AG04450 (cell line): ENCODE results near the gene VPS51. TPM values are rescaled to one million over a fixed set of nuclear protein-coding genes. Genes with fewer than 3 reads are reported as not detected.

Source experiments
- CTCF ChIA-PET: fragments of 300-600, 350-600 bp; formaldehyde crosslinking; extraction: SDS; loops from one replicate; lab custom pipeline; 2022; ENCODE audit warnings: antibody characterized with exemption, inconsistent platforms; lab: Charles Lee
- POLR2A ChIA-PET: fragments of 350-600 bp; formaldehyde crosslinking; extraction: SDS; loops from one replicate; lab custom pipeline; 2021; ENCODE audit warnings: antibody characterized with exemption, inconsistent platforms; lab: Yijun Ruan, JAX
- DNase-seq: peaks from one replicate; pipeline ENCODE4 v3.0.0-alpha.2; 2011; ENCODE audit warnings: low read depth, low spot score
- H3K27ac ChIP-seq: one replicate; pipeline ENCODE4 v1.5.1; 2012; ENCODE audit warnings: low read depth, low read length, control low read depth
- H3K27me3 ChIP-seq: one replicate; pipeline ENCODE4 v1.6.0; 2012; ENCODE audit warnings: low read length; ENCODE audit not compliant: control insufficient read depth, insufficient read depth
- H3K4me3 ChIP-seq: 2 replicates; pipeline ENCODE4 v1.5.1; 2011; ENCODE audit warnings: mild to moderate bottlenecking, low read depth, low read length, control low read depth
- H3K9me3 ChIP-seq: 2 replicates; pipeline ENCODE4 v1.5.1; 2012; ENCODE audit warnings: low read length; ENCODE audit not compliant: control insufficient read depth, insufficient read depth
- polyA plus RNA-seq: library from polyadenylated mRNA; depleted of rRNA; stranded (reverse); fragments of >200 nt; gene quantifications from 2 replicates; pipeline ENCODE4 v1.2.3, GENCODE V29; 2011
- TF ChIP-seq, protein P1 (sequence below): IDR thresholded peaks from 2 replicates; pipeline ENCODE4 v1.5.1; 2011; ENCODE audit warnings: low read depth, low read length, control low read depth, inconsistent platforms

Gene VPS51
- polyA plus RNA-seq, 1 experiment, result 38.9 TPM

DNA sequence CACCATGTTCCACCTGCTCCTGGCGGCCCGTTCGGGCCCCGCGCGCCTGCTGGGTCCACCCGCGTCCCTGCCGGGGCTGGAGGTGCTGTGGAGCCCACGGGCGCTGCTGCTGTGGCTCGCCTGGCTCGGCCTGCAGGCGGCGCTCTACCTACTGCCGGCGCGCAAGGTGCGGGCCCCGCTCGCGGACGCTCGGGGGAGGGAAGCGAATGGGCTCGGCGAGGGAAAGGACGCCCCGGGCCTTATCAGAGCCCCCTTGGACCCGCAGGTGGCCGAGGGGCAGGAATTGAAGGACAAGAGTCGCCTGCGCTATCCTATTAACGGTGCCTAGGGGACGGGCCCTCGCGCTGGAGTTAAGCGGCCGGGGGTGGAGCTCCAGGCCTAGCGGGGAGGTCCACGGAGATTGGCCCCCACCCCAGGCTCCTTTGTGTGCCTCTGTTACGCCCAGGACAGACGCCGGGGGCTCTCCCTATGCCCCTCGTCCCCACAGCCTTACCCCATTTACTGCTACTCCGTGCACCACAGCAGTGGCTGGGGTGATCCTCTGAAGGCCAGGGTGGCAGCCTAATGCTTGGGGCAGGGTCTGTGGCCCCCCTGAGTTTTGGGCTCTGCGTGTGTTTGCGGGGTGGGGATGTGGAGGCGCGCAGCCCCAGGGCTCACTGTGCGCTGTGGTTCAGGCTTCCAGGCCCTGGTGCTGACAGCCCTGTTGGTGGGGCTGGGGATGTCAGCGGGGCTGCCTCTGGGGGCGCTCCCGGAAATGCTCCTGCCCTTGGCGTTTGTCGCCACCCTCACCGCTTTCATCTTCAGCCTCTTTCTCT is 16.7 kb downstream of the VPS51 start:
- peaks cover 3% of the 10 kb centered on the region; the same call in 1 of the 2 replicates for H3K9me3 ChIP-seq
- H3K27me3 ChIP-seq, result no peaks in the 10 kb centered on the region
- POLR2A ChIA-PET, result no interaction called here
- H3K4me3 ChIP-seq, result peak overlapping the region; percentile 62
- CTCF ChIA-PET, result interaction anchor here (1.0 to 2.7 kb wide), 7 partner anchors 9 to 100 kb away, joined by 4 to 15 read pairs (median 4); partner anchors contain the start of genes FAU and MRPL49
- no peak for DNase-seq
- H3K27ac ChIP-seq, result no peak overlapping the region
- TF ChIP-seq, protein P1, sequence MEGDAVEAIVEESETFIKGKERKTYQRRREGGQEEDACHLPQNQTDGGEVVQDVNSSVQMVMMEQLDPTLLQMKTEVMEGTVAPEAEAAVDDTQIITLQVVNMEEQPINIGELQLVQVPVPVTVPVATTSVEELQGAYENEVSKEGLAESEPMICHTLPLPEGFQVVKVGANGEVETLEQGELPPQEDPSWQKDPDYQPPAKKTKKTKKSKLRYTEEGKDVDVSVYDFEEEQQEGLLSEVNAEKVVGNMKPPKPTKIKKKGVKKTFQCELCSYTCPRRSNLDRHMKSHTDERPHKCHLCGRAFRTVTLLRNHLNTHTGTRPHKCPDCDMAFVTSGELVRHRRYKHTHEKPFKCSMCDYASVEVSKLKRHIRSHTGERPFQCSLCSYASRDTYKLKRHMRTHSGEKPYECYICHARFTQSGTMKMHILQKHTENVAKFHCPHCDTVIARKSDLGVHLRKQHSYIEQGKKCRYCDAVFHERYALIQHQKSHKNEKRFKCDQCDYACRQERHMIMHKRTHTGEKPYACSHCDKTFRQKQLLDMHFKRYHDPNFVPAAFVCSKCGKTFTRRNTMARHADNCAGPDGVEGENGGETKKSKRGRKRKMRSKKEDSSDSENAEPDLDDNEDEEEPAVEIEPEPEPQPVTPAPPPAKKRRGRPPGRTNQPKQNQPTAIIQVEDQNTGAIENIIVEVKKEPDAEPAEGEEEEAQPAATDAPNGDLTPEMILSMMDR, result peak; percentile 69

DNA sequence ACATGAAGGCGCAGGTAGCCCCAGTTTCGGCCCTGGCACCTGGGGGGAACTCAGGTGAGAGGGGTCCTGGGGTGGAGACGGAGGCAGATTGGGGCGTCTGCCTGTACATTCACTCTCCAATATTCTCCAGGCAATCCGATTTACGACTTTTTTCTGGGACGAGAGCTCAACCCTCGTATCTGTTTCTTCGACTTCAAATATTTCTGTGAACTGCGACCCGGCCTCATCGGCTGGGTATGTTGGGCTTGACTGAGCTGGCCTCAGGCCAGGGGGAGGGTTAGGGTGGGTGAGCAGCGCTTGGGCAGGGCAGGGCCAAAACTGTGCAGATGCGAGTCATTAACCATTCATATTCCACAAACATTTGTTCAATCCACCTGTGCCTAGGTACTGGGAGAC is 17.3 kb downstream of the VPS51 start:
- ChIA-PET POLR2A (interaction anchor here (1.2 kb wide), 1 partner anchor 9 kb away, joined by 3 read pairs; the partner anchor contains the start of gene MRPL49), CTCF (interaction anchor here (1.0 to 1.3 kb wide), 5 partner anchors 9 to 28 kb away, joined by 4 to 6 read pairs (median 4); partner anchors contain the start of genes FAU and MRPL49)
- Histone ChIP-seq H3K27me3 (no peaks in the 10 kb centered on the region), H3K4me3 (peak overlapping the region; percentile 62), H3K27ac (no peak overlapping the region), H3K9me3 (peaks cover 3% of the 10 kb centered on the region; the same call in 1 of the 2 replicates)
- TF ChIP-seq, protein P1, result no peak
- no peak for DNase-seq

DNA sequence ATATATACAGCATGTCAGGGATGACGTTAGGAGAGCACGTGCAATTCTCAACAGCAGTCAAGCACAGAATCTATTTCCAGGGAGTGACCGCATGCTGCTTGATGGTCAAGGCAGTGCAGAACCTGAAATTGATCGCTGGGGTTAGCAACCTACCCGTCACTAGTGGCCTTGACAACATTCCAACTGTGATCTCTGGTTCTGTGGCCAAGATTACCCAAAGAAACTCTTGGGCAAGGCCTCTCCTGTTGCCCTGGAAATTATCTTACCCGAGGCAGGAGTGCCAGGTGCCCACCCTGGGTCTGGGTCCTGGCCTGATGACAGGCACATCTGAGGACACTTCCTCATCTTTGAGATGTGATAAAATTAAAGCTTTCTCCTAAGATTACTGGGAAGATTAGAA is 17.8 kb downstream of the VPS51 start:
- Histone ChIP-seq H3K9me3 (peaks cover 3% of the 10 kb centered on the region; the same call in 1 of the 2 replicates), H3K4me3 (no peak overlapping the region), H3K27ac (no peak overlapping the region), H3K27me3 (no peaks in the 10 kb centered on the region)
- ChIA-PET POLR2A (interaction anchor here (1.2 kb wide), 1 partner anchor 9 kb away, joined by 3 read pairs; the partner anchor contains the start of gene MRPL49), CTCF (interaction anchor here (1.0 to 1.3 kb wide), 3 partner anchors 16 to 239 kb away, joined by 3 to 5 read pairs (median 4); no protein-coding TSS in a partner anchor)
- no peak for DNase-seq
- TF ChIP-seq, protein P1, result no peak

DNA sequence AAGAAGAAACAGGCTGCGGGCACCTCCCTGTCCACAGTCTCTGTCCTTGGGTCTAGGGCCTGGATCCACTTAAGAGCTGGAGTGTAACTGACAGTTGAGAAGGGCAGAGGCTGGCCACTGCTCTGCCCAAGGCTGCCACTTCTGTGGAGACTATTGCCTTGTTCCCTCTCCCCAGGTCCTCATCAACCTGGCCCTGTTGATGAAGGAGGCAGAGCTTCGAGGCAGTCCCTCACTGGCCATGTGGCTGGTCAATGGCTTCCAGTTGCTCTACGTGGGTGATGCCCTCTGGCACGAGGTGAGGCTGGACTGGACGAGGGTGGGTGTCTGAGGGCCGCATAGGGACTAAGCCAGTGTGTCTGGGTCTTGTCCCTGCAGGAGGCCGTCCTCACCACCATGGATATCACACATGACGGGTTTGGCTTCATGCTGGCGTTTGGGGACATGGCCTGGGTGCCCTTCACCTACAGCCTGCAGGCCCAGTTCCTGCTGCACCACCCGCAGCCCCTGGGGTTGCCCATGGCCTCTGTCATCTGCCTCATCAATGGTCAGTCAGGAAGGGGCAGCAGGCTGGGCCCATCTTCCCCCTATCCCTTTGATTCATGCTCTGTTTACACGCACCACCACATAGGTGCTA is 18.6 kb downstream of the VPS51 start:
- ChIA-PET CTCF (interaction anchor here (1.0 kb wide), 1 partner anchor 238 kb away, joined by 3 read pairs; no protein-coding TSS in a partner anchor), POLR2A (interaction anchor here (1.2 kb wide), 1 partner anchor 8 kb away, joined by 3 read pairs; the partner anchor contains the start of gene MRPL49)
- Histone ChIP-seq H3K27ac (no peak overlapping the region), H3K9me3 (peaks cover 3% of the 10 kb centered on the region; the same call in 1 of the 2 replicates), H3K4me3 (no peak overlapping the region), H3K27me3 (no peaks in the 10 kb centered on the region)
- TF ChIP-seq, protein P1, result no peak
- DNase-seq, result no peak
